Fibroblast of skin of right biceps (primary cell): ENCODE data around the gene OR56B1.
"Not testable (repeated sequence)": the region's sequence is repeated elsewhere in the genome, so short reads cannot be mapped to it uniquely, and the experiment has no call there.

ENCODE experiments used
- DNase-seq: peaks from one replicate; pipeline ENCODE4 v3.0.0-alpha.2; 2013

The OR56B1 gene

DNA sequence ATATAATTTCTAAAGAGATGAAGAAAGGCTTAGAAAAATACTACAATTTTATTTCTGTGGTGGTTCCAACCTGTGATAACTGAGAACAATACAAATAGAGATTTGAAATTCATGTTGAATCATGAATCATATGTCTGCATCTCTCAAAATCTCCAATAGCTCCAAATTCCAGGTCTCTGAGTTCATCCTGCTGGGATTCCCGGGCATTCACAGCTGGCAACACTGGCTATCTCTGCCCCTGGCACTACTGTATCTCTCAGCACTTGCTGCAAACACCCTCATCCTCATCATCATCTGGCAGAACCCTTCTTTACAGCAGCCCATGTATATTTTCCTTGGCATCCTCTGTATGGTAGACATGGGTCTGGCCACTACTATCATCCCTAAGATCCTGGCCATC lies at the start of gene OR56B1:
TSS of gene OR56B1 (plus strand) at position 53 of the 400 bp plus-strand sequence. CDS start at position 122, 69 bp downstream.
- no peak for DNase-seq

DNA sequence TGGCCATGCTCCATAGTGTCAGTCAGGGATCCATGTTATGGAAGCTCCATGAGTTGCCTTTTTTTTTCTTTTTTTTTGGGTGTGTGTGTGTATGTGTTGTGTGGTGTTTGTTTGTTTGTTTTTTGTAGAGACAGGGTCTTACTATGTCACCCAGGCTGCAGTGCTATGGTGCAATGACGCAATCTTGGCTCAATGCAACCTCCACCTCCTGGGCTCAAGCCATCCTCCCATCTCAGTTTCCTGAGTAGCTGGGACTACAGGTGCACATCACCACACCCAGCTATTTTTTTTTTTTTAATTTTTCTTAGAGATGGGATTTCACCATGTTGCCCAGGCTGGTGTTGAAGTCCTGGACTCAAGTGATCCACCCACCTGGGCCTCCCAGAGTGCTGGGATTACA lies 47.8 kb upstream of the OR56B1 start:
- no peak for DNase-seq

- peak; percentile 61 for DNase-seq
Measured at GRCh38 chr11:5689551-5689983, 46.7 kb upstream of the OR56B1 start, which contains the start of gene TRIM22. Gene TRIM22, plus strand, starts transcription at chr11:5689790. Its CDS starts 6,443 bp downstream, at chr11:5696233.

DNA sequence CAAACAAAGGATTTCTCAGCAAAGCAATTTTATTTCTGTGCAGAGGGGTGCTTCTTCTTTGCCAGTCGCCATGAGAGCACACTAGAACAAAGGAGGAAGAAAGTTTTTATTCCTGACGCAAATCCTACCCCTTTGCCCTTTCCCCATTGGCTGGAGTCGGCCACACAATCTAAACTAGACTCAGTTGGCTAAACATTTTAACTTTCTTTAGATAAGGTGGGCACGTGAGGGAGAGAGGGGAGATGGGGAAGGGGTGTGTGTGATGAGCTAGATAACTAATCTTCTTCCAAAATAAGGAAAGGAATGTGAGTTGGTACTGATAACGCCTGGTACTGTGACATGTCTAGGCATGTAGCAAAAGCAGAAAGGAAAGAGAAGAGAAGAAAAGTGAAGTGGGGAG lies 46.0 kb upstream of the OR56B1 start:
- no peak for DNase-seq

DNA sequence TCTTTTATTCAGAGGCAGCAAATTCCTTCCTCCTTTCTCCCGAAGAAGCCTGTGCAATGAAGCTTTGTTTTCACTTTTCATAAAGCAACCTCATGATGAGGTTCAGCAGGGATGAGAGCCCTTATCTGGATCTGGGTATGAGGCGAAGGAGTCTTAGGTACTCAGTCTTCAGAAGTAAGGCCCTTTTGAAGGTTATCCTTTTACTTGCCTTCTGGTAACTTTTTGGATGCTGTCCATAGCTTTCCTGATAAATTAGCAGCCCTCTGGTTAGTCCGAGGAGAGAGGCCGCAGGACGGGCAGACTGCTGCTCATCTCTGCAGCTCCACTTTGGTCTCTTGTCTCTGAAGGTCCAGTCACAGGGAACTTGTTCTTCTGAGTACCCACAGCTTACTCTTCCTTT lies 45.5 kb upstream of the OR56B1 start:
- no peak for DNase-seq

GRCh38 chr11:5691238-5691963 lies 44.8 kb upstream of the OR56B1 start:
- not testable (repeated sequence) for DNase-seq

- DNase-seq: no peak
Measured at GRCh38 chr11:5691964-5692361, 44.3 kb upstream of the OR56B1 start.

- no peak for DNase-seq
Measured at GRCh38 chr11:5694642-5695041, 41.6 kb upstream of the OR56B1 start.

DNA sequence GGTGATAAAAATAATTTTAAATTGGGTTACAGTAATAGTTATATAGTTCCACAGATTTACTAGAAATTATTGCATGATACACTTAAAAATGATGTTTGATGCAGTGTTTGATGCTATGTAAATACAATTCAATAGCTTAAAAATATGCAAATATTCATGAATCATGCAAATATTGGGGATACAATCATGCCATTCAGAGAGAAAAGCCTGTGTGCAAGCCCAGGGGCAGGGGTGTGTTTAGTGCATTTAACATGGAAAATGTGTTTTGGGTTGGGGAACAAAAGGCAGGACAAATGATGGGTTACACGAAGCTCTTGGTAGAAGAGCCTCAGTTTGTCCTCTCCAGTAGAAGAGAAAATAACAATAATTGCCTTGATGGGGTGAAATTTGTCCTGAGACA lies 40.7 kb upstream of the OR56B1 start:
- DNase-seq: no peak

- no peak for DNase-seq
Measured at GRCh38 chr11:5696210-5696609, 40.0 kb upstream of the OR56B1 start.

DNA sequence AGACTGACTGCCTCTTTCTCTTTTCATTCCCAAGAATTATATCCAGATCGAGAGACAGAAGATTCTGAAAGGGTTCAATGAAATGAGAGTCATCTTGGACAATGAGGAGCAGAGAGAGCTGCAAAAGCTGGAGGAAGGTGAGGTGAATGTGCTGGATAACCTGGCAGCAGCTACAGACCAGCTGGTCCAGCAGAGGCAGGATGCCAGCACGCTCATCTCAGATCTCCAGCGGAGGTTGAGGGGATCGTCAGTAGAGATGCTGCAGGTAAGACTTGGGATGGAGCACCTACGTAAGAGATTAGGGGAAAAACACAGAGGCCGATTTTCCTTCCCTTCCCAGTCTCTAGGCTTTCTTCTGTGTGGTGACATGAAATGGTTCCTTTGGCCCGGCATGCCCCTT lies 38.0 kb upstream of the OR56B1 start:
- DNase-seq: no peak

DNA sequence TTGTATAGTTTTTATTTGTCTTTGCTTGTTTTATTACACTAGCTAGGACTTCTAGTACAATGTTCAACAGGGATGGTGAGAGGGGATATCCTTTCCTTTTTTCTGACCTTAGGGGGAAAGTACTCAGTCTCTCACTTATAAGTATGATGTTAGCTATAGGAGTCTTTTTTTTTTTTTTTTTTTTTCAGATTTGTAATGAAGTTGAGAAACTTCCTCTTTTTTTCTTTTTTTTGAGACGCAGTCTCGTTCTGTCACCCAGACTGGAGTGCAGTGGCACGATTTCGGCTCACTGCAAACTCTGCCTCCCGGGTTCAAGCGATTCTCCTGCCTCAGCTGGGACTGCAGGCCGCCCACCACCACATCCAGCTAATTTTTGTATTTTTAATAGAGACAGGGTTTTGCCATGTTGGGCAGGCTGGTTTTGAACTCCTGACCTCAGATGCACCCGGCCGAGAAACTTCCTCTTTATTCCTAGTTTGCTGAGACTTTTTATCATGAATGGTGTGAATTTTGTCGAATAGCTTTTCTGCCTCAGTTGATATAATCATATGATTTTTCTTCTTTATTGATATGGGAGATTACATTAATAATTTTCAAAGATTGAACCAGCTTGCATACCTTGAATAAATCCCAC lies 35.7 kb upstream of the OR56B1 start:
- DNase-seq: no peak

- DNase-seq: no peak
Measured at GRCh38 chr11:5701055-5701577, 35.1 kb upstream of the OR56B1 start.

DNA sequence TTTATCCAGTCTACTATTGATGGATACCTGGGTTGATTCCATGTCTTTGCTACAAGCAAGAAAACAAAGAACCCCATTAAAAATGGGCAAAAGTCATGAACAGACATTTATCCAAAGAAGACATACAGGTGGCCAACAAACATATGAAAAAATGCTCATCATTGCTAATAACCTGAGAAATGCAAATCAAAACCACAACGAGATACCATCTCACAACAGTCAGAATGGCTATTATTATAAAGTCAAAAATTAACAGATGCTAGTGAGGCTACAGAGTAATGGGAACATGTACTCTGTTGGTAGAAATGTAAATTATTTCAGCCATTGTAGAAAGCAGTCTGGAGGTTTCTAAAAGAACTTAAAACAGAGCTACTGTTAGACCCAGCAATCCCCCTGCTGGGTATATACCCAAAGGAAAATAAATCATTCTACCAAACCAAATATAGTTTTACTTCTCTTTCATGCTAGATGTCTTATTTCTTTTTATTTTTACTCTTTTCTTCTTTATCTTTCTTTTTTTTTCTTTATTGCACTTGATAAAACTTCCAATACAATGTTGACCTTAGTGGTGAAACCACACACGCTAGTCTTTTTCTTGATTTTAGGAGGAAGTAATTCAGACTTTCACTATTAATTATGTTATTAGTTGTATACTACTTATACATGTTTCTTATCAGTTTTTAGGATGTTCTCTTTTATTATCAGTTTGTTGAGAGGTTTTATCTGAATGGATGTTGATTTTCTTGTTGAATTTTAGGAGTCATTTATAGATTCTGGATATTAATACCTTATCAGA lies 32.3 kb upstream of the OR56B1 start:
- no peak for DNase-seq

DNA sequence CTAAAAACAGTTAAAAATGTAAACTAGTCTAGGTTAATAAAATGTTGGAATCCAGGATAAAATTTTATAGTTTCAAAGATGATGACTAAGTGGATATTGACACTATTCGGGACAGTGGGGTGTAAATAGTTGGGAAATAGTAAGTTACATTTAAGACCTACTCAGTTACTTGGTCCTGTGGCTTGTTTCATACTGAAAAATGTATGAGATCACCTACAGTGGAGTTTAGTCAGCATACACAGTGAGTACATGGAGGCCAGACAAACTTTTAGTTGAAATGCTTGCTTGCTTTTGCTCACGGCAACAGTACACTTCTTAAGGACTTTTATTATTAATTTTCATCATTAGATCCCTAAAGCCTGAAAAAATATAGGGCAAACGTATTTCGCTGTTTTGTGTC lies 30.6 kb upstream of the OR56B1 start:
- peak; percentile 22 for DNase-seq

DNA sequence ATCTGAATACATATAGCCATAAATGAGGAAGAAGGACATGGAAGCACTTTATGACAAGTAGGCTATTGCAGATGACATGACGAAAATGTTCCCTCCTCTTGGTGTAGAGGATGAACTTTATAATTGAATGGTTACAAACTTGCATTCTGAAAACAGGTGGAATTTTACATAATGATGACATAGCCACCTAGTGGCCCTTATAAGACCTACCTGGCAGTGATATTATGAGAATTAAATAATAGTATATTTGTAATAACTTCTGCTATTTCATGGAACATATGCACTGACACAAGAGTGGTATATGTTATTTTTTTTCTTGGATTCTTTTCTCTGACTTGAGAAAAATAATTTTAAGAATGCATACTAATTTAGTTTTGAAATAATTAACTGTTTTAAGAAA lies 23.7 kb upstream of the OR56B1 start:
- no peak for DNase-seq

- DNase-seq: no peak
Measured at GRCh38 chr11:5713695-5714094, 22.6 kb upstream of the OR56B1 start.

DNA sequence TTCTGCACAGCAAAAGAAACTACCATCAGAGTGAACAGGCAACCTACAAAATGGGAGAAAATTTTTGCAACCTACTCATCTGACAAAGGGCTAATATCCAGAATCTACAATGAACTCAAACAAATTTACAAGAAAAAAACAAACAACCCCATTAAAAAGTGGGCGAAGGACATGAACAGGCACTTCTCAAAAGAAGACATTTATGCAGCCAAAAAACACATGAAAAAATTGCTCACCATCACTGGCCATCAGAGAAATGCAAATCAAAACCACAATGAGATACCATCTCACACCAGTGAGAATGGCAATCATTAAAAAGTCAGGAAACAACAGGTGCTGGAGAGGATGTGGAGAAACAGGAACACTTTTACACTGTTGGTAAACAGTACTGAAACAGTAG lies 19.7 kb upstream of the OR56B1 start:
- not testable (repeated sequence) for DNase-seq

DNA sequence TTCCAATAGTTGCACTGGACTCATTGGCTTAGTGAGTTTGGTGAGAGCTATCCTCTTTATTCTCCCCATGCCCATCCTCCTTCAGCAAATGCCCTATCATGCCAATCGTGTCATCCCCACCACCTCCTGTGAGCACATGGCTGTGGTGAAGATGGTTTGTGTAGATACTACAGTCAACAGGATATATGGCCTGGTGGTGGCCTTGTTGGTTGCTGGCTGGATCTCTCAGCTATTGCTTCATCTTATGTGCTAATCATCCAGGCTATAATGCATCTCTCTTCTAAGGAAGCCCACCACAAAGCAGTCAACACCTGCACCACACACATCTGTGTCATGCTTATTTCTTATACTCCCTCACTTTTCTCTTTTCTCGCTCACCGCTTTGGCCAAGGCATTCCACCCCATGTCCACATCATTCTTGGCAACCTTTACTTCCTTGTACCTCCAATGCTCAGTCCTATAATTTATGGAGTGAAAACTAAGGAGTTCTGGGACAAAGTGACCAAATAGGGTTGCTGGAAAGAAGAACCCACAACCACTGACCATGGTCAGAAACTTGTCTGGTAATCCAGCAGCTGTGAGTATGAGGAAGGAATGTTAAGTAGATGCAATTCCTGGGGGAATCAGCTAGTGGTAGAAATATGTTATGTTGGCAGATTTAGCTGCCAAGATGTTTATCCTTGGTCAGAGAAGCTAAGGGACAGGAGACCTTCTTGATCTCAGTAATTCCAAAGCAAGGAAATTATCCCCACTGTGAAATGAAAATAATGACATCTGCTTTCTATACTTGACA lies 16.3 kb upstream of the OR56B1 start:
- no peak for DNase-seq

DNA sequence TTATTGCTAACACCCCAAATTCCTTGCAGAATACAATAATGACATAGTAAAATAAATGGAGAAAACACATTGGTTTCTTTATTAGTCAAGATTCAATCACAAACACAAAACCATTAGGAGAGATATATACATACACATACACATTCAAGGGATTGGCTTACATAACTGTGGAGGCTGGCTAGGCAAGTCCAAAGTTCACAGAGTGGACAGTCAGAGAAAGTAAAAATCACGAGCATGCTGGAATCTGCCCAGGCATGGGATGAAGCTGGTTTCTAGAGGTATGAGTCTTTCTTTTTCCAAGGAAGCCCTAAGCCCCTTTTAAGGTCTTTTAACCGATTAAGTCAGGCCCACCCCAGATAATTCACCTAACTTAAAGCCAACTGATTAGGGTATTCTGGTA lies 13.6 kb upstream of the OR56B1 start:
- no peak for DNase-seq

DNA sequence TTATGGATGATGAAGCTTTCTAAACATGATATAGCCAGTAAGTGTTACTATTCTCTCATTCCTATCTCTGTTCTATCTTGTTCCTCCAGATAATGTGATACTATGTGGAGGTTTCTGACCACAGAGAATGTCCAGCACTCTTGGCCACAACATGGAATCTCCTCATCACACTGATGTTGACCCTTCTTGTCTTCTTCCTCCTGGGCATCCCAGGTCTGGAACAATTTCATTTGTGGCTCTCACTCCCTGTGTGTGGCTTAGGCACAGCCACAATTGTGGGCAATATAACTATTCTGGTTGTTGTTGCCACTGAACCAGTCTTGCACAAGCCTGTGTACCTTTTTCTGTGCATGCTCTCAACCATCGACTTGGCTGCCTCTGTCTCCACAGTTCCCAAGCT lies 9.9 kb upstream of the OR56B1 start:
- DNase-seq: no peak

GRCh38 chr11:5727691-5728090 lies 8.6 kb upstream of the OR56B1 start:
- no peak for DNase-seq

DNA sequence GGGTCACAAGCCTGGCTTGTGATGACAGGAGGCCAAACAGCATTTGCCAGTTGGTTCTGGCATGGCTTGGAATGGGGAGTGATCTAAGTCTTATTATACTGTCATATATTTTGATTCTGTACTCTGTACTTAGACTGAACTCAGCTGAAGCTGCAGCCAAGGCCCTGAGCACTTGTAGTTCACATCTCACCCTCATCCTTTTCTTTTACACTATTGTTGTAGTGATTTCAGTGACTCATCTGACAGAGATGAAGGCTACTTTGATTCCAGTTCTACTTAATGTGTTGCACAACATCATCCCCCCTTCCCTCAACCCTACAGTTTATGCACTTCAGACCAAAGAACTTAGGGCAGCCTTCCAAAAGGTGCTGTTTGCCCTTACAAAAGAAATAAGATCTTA lies 843 bp downstream of the OR56B1 start:
- peak; percentile 38 for DNase-seq
